Mammary microvascular endothelial cell (primary cell): ENCODE results near the gene EXD1. TPM values are rescaled to one million over a fixed set of nuclear protein-coding genes. Genes with fewer than 3 reads are reported as not detected.

Experiments used
- total RNA-seq: library from RNA; depleted of rRNA; stranded (reverse); fragments of >200 nt; gene quantifications from 2 replicates; pipeline ENCODE4 v1.2.3, GENCODE V29; 2015

The EXD1 gene, protein sequence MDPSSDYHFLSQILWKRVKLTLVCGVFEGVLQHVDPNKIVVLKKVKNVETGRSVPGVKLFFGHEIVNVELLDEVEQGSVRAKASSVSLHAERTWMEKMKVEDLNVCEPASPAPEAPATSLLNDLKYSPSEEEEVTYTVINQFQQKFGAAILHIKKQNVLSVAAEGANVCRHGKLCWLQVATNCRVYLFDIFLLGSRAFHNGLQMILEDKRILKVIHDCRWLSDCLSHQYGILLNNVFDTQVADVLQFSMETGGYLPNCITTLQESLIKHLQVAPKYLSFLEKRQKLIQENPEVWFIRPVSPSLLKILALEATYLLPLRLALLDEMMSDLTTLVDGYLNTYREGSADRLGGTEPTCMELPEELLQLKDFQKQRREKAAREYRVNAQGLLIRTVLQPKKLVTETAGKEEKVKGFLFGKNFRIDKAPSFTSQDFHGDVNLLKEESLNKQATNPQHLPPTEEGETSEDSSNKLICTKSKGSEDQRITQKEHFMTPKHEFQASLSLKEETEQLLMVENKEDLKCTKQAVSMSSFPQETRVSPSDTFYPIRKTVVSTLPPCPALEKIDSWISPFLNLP
- not detected in 2 replicates for total RNA-seq

DNA sequence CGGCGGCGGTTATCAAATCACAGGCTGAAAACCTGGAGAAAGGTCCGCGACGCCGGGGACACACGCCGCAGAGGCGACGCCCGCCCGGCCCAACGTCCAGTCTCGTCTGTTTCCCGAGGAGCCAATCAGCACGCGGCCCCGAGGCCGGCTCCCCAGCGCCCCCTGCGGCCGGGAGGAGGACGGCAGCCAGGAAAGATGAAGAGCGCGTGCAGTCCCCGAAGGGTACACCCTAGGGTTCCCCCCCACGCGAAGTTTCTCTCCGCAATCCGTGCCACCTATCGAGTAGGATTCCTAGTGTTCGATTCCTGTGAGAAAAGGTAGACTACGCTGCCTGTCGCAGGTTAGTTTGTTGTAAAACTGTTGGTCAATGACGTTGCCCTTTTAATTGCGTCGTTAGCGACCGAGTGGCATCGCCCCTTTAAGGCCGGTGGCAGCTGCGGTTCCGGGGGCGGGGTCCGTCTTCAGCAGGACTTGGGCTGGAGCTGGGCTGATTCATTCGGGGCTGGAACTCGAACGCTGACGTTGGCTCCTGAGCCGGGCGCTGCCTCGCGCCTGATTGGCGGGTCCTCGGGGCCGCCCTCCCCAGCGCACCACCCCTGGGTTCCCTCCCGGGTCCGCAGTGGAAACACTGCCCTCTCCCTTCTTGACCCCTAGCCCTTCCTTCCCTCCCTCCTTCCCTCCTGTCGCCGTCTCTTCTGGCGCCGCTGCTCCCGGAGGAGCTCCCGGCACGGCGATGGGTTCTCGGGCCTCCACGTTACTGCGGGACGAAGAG is at the start of gene EXD1, which contains the start of gene CHP1:
Gene EXD1, minus strand, starts transcription at position 108 of the 772 bp plus-strand sequence. CDS start 4,182 bp downstream, outside the sequence.
Gene CHP1, plus strand, starts transcription at position 619 of the 772 bp plus-strand sequence. Its CDS starts 115 bp downstream, at position 734.

Other genes starting within 250 kb of the EXD1 start
- gene INO80, start 114.5 kb downstream of the EXD1 start, total RNA-seq, result 15.2 and 35.4 TPM in 2 replicates
- 82.7 and 112 TPM in 2 replicates for gene CHP1, start 511 bp upstream of the EXD1 start, total RNA-seq
- gene OIP5, start 101.8 kb upstream of the EXD1 start, total RNA-seq, result 26.2 and 27.7 TPM in 2 replicates
- gene NUSAP1, start 102.1 kb upstream of the EXD1 start, total RNA-seq, result 97.9 and 105 TPM in 2 replicates
- 23.2 and 26.0 TPM in 2 replicates for gene NDUFAF1, start 171.7 kb upstream of the EXD1 start, total RNA-seq
- 19.0 and 20.1 TPM in 2 replicates for gene RTF1, start 186.3 kb upstream of the EXD1 start, total RNA-seq